CD4-positive, alpha-beta T cell treated with Interleukin-10 for 1 hour (primary cell): ENCODE data around the gene ATF6.
"Not testable (repeated sequence)": the region's sequence is repeated elsewhere in the genome, so short reads cannot be mapped to it uniquely, and the experiment has no call there.

ENCODE experiments used
- DNase-seq: peaks from one replicate; pipeline ENCODE4 v3.0.0-alpha.2; 2020

Gene ATF6, protein sequence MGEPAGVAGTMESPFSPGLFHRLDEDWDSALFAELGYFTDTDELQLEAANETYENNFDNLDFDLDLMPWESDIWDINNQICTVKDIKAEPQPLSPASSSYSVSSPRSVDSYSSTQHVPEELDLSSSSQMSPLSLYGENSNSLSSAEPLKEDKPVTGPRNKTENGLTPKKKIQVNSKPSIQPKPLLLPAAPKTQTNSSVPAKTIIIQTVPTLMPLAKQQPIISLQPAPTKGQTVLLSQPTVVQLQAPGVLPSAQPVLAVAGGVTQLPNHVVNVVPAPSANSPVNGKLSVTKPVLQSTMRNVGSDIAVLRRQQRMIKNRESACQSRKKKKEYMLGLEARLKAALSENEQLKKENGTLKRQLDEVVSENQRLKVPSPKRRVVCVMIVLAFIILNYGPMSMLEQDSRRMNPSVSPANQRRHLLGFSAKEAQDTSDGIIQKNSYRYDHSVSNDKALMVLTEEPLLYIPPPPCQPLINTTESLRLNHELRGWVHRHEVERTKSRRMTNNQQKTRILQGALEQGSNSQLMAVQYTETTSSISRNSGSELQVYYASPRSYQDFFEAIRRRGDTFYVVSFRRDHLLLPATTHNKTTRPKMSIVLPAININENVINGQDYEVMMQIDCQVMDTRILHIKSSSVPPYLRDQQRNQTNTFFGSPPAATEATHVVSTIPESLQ

DNA sequence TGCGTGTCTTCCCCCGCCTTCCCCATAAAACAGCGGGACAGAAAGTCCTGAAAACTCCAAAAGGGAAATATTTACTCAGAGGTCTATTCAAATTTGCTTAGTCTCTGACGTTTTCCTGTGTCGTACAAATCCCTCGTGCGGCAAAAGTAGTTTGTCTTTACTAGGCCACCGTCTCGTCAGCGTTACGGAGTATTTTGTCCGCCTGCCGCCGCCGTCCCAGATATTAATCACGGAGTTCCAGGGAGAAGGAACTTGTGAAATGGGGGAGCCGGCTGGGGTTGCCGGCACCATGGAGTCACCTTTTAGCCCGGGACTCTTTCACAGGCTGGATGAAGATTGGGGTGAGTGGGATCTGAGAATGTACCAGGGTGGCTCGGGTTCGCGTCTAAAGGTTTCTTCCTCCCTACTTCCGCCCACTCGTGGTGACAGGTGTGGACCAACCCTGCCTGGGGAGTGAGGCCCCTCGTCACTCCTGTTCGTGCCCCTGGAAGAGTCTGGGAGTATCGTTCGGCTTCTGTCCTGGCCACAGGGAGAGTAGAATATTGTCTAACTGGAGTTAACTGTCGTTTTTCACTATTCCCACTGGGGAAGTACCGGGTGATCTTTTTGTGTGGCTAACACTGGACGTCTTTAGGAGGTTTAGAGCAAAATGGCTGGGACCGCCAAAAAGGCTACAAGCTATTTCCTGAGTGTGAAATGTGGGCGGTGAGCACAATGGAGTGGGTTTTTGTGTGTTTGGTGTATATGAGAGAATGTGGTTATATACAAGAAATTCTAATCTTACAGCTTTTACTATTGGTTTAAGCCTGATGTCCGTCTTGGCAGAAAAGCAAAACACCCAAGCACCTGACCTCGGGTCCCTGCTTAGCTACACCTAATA lies at the start of gene ATF6:
TSS of gene ATF6 (plus strand) at position 219 of the 880 bp plus-strand sequence. CDS start at position 260, 41 bp downstream.
- DNase-seq = peak; percentile 89

DNA sequence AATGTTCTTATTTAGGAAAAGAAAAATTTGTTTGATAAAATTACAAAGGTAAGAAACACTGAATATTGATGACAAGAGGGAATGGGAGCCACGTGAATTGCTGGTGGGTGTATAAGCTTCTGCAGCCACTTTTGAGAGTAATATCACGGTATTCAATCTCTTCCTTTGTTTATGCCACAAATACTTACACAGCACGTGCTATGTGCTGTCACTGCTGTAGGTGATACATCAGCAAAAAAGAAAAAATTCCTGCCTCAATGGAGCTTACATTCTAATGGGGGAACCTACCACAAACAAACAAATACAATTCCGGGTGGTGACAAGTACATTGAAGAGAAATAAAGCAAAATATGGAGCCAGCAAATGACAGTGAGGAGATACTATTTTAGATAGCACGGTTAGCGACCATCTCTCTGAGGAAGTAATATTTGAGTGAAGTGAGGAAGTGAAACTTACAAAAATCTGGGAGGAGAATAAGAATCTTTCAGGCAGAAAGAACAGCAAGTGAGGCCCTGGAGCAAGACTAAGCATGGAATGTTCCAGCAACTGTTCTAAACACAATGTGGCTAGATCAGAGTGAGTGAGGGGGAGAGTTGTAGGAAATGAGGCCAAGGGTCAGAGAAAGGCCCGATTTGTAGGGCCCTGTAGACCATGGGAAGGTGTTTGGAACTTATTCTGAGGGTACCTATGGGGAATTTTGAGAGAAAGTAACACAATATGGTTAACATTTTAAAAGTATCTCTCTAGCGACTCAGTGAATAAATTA lies 47.4 kb upstream of the ATF6 start:
- DNase-seq = no peak

DNA sequence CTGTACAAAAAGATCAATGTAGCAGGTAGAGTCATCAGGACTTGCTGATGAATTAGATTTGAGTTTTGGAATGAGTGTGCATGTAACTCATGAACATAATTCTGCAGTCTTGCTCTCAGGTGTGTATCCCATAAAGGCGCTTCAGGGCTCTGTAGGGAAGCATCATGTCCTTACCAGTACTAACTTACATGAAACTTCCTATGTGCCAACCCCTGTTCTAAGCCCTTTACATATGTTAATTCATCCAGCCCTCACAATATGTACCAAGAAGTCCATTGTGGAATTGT lies 46.9 kb upstream of the ATF6 start:
- DNase-seq = no peak

DNA sequence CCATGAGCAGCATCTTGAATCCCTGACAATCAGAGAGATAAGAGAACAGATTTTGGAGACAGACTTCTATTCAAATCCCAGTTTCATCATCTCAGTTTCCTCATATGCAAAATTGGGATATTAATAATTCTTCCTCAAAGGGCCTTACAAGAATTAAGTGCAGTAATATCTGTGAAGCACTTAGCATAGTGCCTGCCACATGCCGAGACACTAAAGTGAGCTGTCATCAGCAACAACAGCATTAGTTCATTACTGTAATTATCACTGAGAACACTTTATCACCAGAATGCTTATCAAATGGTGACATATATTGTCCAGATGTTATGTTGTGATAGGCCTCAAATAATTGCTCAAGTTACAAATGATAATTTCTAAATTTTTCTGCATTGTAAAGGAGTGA lies 45.7 kb upstream of the ATF6 start:
- DNase-seq = no peak

DNA sequence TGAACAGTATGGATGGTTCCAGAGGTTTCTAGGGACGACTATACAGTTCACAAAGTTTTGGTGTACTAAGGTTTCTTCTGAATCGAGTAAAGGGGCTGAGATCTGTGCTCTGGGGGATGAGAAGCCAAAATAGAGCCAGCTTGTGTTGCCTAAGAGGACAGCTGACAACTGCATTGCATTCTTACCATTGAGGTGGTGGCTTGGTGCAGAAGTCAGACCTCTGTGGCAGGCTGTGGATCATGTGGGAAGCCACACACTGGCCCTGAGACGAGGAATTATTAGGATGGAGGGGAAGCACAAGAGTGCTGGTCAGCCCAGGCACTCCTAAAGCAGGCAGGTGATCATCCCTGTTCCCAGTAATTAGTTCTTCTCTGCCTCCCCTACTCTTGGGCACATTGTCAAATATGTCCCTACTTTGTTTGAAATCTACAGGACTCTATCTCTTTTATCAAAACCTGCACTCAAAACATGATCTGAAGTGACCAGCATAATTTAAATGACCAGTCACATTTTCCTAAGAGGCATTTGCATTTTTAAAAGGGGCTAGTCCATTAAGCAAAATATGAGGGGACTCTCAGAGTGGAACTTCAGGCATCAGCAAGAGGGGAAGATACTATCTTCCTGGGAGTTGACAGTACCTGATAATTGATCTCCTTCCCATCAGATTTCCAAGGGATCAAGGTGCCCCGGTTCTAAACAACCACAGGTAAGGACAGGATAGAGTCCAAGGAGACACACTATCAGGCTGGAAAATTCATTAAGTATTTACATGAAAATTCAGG lies 45.0 kb upstream of the ATF6 start, which contains the start of gene FCRLB:
TSS of gene FCRLB (plus strand) at position 589 of the 782 bp plus-strand sequence. CDS start 1,129 bp downstream, outside the sequence.
- no peak for DNase-seq

DNA sequence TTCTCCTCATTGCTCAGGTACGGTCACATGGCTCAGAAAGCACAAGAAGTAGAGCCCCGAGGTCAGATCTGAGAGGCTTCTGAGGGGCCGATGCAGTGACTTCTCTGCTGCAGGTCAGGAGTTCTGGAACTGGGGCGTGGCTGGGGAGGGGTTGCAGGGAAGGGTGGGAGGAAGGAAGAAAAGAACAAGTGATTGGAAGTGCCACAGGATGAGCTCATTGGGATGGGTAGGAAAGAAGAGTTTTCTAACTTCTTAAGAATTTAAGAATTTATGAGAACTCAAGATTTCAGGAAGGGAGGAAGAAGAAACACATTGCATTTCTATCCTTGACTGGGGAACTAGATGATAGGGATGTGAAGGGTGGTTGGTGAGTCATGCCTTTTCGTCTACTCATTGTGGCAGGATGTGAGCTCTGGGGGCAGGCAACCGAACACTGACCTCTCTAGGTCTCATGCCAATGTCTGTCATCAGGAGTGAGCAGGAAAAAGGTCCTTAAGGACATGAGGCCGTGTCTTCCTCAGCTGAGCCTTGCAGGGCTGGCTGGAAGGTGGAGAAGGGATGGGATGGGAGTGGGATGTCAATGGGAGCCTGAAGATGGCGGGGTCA lies 44.3 kb upstream of the ATF6 start:
- DNase-seq = no peak

DNA sequence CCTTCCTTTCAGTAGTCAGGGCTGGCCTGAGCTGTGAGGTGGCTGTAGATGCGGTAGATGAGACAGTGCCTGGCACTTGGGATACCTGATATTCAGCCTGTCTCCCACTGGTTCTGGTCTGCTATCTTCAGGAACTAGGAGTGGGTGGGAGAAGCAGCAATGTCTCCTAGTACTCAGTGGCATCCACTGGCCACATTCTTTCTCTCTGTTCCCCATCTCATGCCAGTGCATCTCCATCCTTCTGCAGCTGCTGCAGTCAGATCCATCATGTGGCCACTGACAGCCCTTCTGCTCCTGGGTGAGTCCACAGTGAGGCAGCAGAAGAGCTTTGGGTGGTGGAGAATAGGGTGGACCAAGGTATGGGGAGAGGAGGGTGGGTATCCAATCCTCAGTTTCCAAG lies 43.7 kb upstream of the ATF6 start:
- DNase-seq = no peak

DNA sequence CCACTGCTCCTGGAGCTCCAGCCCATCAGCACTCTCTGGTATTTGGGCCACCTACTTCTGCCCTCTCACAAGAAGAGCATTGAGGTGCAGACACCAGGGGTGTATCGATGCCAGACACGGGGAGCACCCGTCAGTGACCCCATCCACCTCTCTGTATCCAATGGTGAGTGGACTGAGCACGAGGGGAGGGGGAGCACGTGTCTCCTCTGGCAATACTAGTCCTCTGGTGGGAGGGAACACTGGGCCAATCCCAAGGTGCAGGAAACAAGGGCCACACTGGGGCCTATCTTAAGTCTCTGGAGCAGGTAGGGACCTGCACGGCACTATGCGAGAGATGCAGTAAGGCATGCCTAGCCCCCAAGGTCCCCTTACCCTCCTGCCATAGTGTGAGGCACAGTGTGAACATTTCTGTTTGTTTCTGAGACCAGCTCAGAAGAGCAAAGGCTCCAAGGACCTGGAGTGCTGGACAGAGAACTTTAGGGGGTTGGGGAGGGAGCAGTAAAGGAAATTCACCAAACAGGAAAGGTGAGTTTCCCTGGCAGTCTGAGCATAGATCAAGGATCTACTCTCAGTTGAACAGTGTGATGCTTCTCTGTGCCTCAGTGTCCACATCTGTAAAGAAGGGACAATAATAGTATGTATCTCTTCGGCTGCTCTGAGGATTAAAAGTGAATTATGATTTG lies 42.5 kb upstream of the ATF6 start:
- no peak for DNase-seq

DNA sequence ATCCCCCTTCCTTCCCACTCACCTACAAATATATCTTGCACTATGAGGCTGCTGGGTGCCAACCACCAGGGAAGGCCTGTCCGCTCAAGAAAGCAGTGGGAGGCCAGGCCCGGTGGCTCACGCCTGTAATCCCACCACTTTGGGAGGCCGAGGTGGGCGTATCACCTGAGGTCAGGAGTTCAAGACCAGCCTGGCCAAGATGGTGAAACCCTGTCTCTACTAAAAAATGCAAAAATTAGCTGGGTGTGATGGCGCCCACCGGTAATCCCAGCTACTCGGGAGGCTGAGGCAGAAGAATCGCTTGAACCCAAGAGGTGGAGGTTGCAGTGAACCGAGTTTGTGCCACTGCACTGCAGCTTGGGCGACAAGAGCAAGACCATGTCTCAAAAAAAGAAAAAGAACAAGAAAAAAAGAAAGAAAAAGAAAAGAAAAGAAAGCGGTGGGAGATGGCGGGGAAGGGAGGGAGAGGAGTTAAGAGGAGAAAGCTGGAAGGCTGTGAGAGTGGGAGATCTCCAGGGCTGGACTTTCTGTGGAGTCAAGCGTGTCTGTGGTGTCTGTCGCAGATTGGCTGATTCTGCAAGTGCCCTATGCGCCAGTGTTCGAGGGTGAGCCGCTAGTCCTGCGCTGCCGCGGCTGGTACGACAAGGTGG lies 40.7 kb upstream of the ATF6 start:
- DNase-seq = not testable (repeated sequence)

DNA sequence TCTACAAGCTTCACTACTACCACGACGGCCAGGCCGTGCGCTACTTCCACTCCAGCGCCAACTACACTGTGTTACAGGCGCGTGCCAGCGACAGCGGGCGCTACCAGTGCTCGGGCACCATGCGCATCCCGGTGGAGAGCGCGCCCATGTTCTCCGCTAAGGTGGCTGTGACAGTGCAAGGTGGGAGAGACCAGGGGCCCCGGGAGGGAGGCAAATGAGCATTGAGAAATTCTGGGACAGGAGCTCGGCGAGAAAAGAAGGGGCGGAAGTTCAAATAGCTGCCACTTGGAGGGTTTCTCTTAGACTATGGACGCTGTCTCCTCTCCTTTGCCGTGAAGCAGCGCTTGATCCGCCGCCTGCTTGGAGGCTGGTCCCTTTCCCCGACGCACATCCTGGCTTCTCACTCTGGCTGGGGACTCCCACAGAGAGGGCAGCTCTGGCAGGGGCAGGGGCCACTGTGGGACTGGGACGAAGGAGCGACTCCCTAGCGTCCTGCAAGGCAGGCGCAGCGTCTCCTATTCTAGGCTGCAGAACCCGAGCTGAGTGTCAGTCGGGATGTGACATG lies 40.1 kb upstream of the ATF6 start:
- DNase-seq = peak; percentile 32

DNA sequence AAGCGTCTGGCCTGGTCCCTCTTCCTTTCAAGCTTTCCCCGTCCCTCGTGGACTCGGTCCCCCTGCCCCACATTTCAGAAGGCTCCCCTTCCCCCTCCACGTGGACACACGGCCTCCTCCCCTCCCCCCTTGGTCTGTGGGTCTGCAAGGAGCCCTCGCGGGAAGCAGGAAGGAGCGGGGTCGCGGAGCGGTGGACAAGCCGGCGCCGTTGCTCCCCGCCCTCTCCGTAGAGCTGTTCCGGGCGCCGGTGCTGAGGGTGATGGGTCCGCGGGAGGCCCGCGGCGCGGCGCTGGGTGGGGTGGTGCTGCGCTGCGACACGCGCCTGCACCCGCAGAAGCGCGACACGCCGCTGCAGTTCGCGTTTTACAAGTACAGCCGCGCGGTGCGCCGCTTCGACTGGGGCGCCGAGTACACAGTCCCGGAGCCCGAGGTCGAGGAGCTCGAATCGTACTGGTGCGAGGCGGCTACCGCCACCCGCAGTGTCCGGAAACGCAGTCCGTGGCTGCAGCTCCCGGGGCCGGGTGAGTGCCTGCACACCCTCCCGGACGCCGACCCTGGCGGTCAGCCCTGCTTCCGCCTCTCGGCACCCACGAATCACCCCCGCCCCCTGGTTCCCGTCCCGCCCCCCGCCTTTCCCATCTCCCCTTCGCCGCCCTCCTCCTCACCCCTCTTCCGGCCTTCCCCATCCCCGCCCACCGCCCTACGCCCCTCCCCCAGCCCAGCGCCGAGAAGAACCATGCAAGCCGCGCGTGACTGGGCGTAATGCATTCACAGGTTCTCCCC lies 39.5 kb upstream of the ATF6 start:
- peak; percentile 78 for DNase-seq

DNA sequence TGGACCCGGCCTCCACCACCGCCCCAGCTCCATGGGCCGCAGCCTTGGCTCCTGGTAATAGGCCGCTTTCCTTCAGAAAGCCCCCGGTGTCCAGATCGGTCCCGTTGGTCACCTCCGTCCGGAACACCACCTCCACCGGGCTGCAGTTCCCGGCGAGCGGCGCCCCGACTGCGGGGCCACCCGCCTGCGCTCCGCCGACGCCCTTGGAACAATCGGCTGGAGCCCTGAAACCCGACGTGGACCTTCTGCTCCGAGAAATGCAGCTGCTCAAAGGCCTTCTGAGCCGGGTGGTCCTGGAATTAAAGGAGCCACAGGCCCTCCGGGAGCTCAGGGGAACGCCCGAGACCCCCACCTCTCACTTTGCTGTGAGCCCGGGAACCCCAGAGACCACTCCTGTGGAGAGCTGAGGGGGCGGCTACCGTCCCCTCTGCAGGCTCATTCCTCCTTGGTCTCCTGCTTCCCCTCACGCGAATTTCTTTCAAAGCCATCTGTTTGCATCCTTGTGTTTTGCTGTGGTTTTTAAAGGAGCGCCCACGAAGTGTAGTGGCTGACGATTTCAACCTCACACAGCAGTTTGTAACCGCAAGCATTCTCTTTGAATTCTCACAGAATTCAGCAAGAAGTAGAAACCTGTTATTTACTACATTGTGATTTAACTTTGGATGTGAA lies 38.7 kb upstream of the ATF6 start:
- peak; percentile 64 for DNase-seq

DNA sequence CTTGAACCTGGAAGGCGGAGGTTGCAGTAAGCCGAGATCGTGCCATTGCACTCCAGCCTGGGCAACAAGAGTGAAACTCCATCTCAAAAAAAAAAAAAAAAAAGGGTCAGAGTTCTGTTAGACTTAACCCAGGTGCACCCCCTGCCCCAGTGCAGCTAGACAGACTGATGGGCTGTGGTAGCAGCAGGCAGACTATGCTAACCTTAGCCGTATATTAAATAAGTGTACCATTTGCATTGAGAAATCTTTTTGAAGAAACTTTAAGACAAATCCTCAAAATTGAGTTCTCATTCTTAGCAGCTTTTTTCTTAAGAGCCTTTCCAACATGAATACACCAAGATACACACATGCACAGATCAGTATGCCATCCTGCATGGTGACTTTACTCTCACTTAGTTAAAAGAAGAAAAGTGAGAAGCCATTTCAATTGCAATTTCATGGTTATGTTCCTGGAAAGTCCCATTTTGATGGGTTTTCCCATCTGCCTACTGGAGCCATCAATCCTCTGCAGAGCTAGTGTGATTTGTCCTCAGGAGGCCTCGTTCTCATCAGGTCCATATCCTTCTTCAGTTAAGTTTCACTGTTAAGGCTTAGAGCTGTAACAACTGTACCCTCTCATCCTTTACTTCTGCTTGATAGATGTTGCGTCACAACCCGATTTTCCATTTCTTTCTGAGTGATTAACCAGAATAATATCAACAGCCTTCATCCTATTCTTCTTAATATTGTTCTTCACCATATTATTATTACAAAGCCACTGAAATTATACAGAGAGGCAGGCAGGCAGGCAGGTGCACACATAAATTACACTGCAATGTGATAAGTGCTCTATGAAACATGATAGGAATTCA lies 37.5 kb upstream of the ATF6 start:
- no peak for DNase-seq

DNA sequence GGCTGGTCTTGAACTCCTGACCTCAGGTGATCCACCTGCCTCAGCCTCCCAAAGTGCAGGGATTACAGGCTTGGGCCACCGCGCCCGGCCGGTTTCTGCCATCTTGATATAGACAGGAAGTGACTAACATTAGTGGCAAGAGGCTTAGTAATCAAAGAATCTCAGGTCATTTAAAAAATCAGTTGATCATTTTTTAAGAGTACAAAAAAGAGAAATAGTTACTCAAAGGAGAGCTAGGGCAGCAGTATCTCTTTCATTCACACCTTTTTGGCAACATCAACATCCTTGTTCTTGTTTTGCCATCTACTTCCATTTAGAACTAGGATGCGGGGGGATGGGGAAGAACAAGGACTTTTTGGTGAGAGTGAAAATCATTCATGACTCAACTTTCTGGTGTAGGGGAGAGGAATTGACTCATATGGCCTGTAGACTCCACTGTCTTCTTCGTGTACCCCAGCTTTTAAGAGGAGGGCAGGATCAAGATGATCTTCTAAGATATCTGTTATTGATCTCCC lies 36.0 kb upstream of the ATF6 start:
- peak; percentile 22 for DNase-seq

DNA sequence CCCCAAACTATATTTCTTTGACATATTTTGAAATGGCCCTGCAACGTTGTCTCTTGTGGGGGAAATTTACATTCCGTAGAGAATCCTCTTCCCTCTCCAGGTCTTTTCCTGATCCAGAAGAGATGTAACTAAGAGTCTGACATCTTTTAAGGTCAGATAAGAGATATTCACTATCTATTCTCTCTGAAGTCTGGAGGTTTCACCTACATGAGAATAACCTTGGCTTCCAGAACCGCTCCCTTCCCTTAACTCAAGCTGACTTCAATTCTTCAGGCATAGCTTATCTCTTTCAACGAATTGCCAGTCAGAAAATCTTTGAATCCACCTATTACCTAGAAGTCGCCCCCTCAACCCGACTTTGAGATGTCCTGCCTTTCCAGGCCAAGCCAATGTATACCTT lies 34.9 kb upstream of the ATF6 start:
- DNase-seq = no peak

DNA sequence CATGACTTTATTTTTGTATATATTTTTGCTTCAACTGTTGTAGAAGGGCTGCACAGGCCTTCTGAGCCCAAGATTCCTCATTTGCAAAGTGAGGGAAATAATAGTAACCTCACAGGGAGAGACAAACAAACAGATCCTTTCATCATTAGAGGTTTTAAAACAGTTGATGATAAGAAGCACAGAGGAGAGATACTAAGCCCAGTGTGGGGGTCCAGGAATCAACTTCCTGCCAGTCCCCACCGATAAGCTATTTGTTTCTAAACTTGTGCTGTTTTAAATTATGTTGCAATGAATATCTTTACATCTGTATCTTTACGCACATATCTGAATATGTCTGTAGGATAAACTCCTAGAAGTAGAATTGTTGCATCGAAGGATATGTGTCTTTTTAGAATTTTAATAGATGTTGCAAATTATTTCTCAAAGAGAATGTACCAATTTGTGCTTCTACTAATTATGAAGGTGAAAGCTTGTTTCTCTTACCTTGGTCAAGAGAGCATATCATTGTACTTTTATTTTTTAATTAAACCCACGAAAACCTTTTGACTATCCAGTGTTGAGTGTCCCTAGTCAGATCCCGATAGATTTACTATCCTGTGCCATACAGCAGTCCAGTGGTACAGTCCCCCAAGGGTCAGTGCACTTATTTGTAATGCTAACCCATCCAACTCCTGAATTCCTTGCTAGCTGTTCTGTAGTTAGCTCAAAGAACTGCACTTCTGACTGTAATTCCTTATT lies 34.0 kb upstream of the ATF6 start:
- no peak for DNase-seq

DNA sequence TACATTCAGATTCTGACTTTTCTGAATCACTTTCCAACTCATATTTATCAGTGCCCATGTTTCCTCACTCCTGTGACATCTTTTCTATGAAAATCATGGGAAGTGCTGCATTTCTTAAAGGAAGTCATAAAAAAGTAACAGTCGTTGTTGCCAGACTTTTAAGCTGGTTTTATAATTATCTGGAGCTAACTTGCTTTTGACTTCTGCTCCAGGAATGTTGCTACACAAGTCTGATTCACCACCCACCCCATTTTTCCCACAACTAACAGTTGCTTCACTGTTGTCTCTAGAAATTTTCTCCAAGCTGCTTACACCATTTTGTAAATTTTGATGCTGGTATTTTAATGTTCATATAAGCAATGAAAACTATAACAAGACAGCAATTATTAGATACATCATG lies 32.6 kb upstream of the ATF6 start:
- DNase-seq = no peak
